A549 (cell line): ENCODE data around the gene C5orf63. TPM values are rescaled to one million over a fixed set of nuclear protein-coding genes. Genes with fewer than 3 reads are reported as not detected.

Experiments
- ATAC-seq, 2 experiments: fragments of 200-7000 bp in 1 of 2; fragments of >200 bp in 1 of 2; cut with Nextera tagmentation in 1 of 2; cut with Tn5 transposase in 1 of 2; 3 replicates each; pipeline versions ENCODE4 v1.8.0 to v1.9.1; 2018 to 2020; ENCODE audit warnings: mild to moderate bottlenecking in 1 of 2, moderate library complexity in 1 of 2
- CTCF ChIA-PET: fragments of 300-600 bp; sonication (Branson Sonifier 250); formaldehyde crosslinking; extraction: SDS; loops from one replicate; lab custom pipeline; 2021; ENCODE audit warnings: antibody characterized with exemption, inconsistent platforms; lab: Yijun Ruan, JAX
- POLR2A ChIA-PET: fragments of 350-600 bp; formaldehyde crosslinking; extraction: SDS; loops from one replicate; lab custom pipeline; 2021; ENCODE audit warnings: antibody characterized with exemption, inconsistent platforms; lab: Yijun Ruan, JAX
- DNase-seq, 2 experiments: peaks; one replicate each; pipeline versions ENCODE4 v3.0.0 to v3.0.0-alpha.2; 2011 to 2016; ENCODE audit warnings: low read depth in 1 of 2, low spot score in 1 of 2
- FAIRE-seq: peaks from 2 replicates; lab custom pipeline; 2011; peaks lifted over from hg19 to GRCh38; lab: Jason Lieb, UNC
- H3K27ac ChIP-seq, 2 experiments: fragments of >200 bp; sonication (Bioruptor Twin); formaldehyde crosslinking; 3 replicates each; pipeline ENCODE4 v1.5.1; 2016 to 2017
- H3K4me1 ChIP-seq: fragments of >200 bp; sonication (Bioruptor Twin); formaldehyde crosslinking; 3 replicates; pipeline ENCODE4 v1.6.1; 2016
- H3K4me2 ChIP-seq: fragments of >200 bp; sonication (Bioruptor Twin); formaldehyde crosslinking; 3 replicates; pipeline ENCODE4 v1.6.1; 2016
- H3K4me3 ChIP-seq: fragments of >200 bp; sonication (Bioruptor Twin); formaldehyde crosslinking; 3 replicates; pipeline ENCODE4 v1.5.1; 2016
- H3K9me3 ChIP-seq: fragments of >200 bp; sonication (Bioruptor Twin); formaldehyde crosslinking; 3 replicates; pipeline ENCODE4 v1.6.1; 2016
- CBX2 ChIP-seq: fragments of 200-600 bp; sonication (generic); IDR thresholded peaks from 2 replicates; pipeline ENCODE4 v1.6.1; 2016; ENCODE audit warnings: low read depth, mild to moderate bottlenecking, borderline replicate concordance
- CHD2 ChIP-seq: fragments of 150-350 bp; IDR thresholded peaks from 2 replicates; pipeline ENCODE4 v1.6.1; 2014; ENCODE audit warnings: low read length; ENCODE audit not compliant: partially characterized antibody
- EHMT2 ChIP-seq: fragments of 200-600 bp; sonication (generic); IDR thresholded peaks from 2 replicates; pipeline ENCODE4 v1.6.1; 2016; ENCODE audit warnings: antibody characterized with exemption, low read depth, mild to moderate bottlenecking, moderate library complexity
- FOSL2 ChIP-seq, 2 experiments: fragments of 450-650 bp in 1 of 2; fragments of >200 bp in 1 of 2; sonication (Bioruptor Twin) in 1 of 2; formaldehyde crosslinking; IDR thresholded peaks; 2 replicates each; pipeline versions ENCODE4 v1.5.0 to v1.6.1; 2016 to 2020; ENCODE audit warnings: mild to moderate bottlenecking in 1 of 2, moderate library complexity in 1 of 2
- HDAC2 ChIP-seq: fragments of 200-600 bp; sonication (generic); IDR thresholded peaks from 2 replicates; pipeline ENCODE4 v1.6.1; 2016
- HEYL ChIP-seq: fragments of 250-450 bp; sonication (Bioruptor Pico); IDR thresholded peaks from 2 replicates; pipeline ENCODE4 v1.8.0; 2021; ENCODE audit warnings: mild to moderate bottlenecking, moderate library complexity
- NFE2L2 ChIP-seq: fragments of 150-350 bp; conservative IDR thresholded peaks from 2 replicates; pipeline ENCODE4 v1.6.1; 2014; ENCODE audit warnings: low read length
- SMC3 ChIP-seq: fragments of >200 bp; sonication (Bioruptor Twin); formaldehyde crosslinking; IDR thresholded peaks from 3 replicates; pipeline ENCODE4 v1.6.1; 2018; ENCODE audit warnings: inconsistent platforms
- TP53 ChIP-seq: fragments of 250-450 bp; sonication (Bioruptor Pico); IDR thresholded peaks from 2 replicates; pipeline ENCODE4 v1.5.0; 2021; ENCODE audit warnings: mild to moderate bottlenecking, moderate library complexity
- ZFP36 ChIP-seq: fragments of 450-650 bp; IDR thresholded peaks from 2 replicates; pipeline ENCODE4 v1.6.1; 2014; ENCODE audit warnings: borderline replicate concordance; ENCODE audit not compliant: partially characterized antibody
- ZNF302 ChIP-seq: fragments of 250-450 bp; sonication (Bioruptor Pico); IDR thresholded peaks from 2 replicates; pipeline ENCODE4 v1.9.0; 2021; ENCODE audit warnings: inconsistent platforms, mild to moderate bottlenecking, moderate library complexity
- ZSCAN20 ChIP-seq: fragments of 250-450 bp; sonication (Bioruptor Pico); IDR thresholded peaks from 2 replicates; pipeline ENCODE4 v1.8.0; 2022; ENCODE audit warnings: mild to moderate bottlenecking, moderate library complexity
- WGBS: methylation state at CpG from one replicate; pipeline ENCODE4 v1.1.6; 2017; ENCODE audit errors: missing lambda C conversion rate; 5-methylcytosine and 5-hydroxymethylcytosine counted together
- polyA plus RNA-seq, 4 experiments: library from polyadenylated mRNA; depleted of rRNA in 3 of 4; stranded (reverse); fragments of >200 nt; fragmentation: RNase III in 1 of 4; extraction: RNeasy Plus Mini Kit Qiagen cat#74134 plus additional on column Dnase treatment in 1 of 4; gene quantifications; 2 replicates in 3 of 4; 3 replicates in 1 of 4; pipeline ENCODE4 v1.2.3, GENCODE V29; 2011 to 2017
- TF ChIP-seq, protein P1 (sequence below): IDR thresholded peaks from 2 replicates; pipeline ENCODE4 v1.6.1; 2012

C5orf63 gene
- polyA plus RNA-seq, 2 of the 4 experiments (the other 2 are of a cell fraction) = 4.1 to 10.9 TPM

- FAIRE-seq (no peak), ATAC-seq (peak; percentile 36 to 47; a peak in 2 of 6 replicates), DNase-seq (peak in 1 of 2 experiments; percentile 13)
- Histone ChIP-seq H3K27ac (no peak overlapping the region), H3K9me3 (no peaks in the 10 kb centered on the region), H3K4me2 (no peak overlapping the region), H3K4me1 (no peaks in the 10 kb centered on the region), H3K4me3 (no peak overlapping the region)
- WGBS = 53% methylated on average over 4 of the region's 4 CpGs
- ChIA-PET CTCF (no interaction called here), POLR2A (no interaction called here)
- TF ChIP-seq EHMT2 = no peak
- TF ChIP-seq HDAC2 = no peak
- no peak for TF ChIP-seq CBX2
- no peak for TF ChIP-seq ZSCAN20 (CRISPR knock-in tag)
- TF ChIP-seq, protein P1, sequence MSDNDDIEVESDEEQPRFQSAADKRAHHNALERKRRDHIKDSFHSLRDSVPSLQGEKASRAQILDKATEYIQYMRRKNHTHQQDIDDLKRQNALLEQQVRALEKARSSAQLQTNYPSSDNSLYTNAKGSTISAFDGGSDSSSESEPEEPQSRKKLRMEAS = no peak
- TF ChIP-seq HEYL (CRISPR knock-in tag) = no peak
- TF ChIP-seq NFE2L2 = no peak
- no peak for TF ChIP-seq FOSL2 (IDR thresholded peaks at IDR 0.05)
- TF ChIP-seq FOSL2 (CRISPR knock-in tag; IDR thresholded peaks at IDR 0.05) = no peak
- TF ChIP-seq ZNF302 (CRISPR knock-in tag) = no peak
- no peak for TF ChIP-seq CHD2
- no peak for TF ChIP-seq TP53 (CRISPR knock-in tag)
- TF ChIP-seq ZFP36 = no peak
- no peak for TF ChIP-seq SMC3
These were observed 71.5 kb downstream of the C5orf63 start for GRCh38 chr5:127001621-127002296.

Other genes starting within 250 kb of the C5orf63 start
- 0.68 and 1.4 TPM in 2 replicates for gene MARCHF3, start 42.9 kb downstream of the C5orf63 start, polyA plus RNA-seq (2011; rRNA removed)
- 0.39 to 0.61 TPM (median 0.43 TPM) in 3 replicates for gene MARCHF3, start 42.9 kb downstream of the C5orf63 start, polyA plus RNA-seq (2017; fragmentation: RNase III; extraction: RNeasy Plus Mini Kit Qiagen cat#74134 plus additional on column Dnase treatment)
- 0.01 TPM in 1 of 2 replicates, not detected in the other for gene MEGF10, start 217.3 kb upstream of the C5orf63 start, polyA plus RNA-seq (2011; rRNA removed)
- gene MEGF10, start 217.3 kb upstream of the C5orf63 start, polyA plus RNA-seq (2017; fragmentation: RNase III; extraction: RNeasy Plus Mini Kit Qiagen cat#74134 plus additional on column Dnase treatment) = not detected in 3 replicates